Fibroblast of the aortic adventitia (primary cell): ENCODE measurements around the gene GTSF1L. TPM values are rescaled to one million over a fixed set of nuclear protein-coding genes. Genes with fewer than 3 reads are reported as not detected.

Experiments
- DNase-seq: peaks from one replicate; pipeline ENCODE4 v3.0.0-alpha.2; 2010; ENCODE audit warnings: low read depth
- H3K4me3 ChIP-seq: 2 replicates; pipeline ENCODE4 v1.5.1; 2011; ENCODE audit warnings: low read depth, mild to moderate bottlenecking, control low read depth, low read length, moderate library complexity
- CTCF ChIP-seq: IDR thresholded peaks from 2 replicates; pipeline ENCODE4 v1.5.1; 2011; ENCODE audit warnings: mild to moderate bottlenecking, low read length, control low read depth, inconsistent platforms; ENCODE audit not compliant: insufficient read depth
- total RNA-seq: library from RNA; depleted of rRNA; stranded (reverse); fragments of >200 nt; gene quantifications from 2 replicates; pipeline ENCODE4 v1.2.3, GENCODE V29; 2012; ENCODE audit warnings: low replicate concordance

Gene GTSF1L
- total RNA-seq, 1 donor = not detected

DNA sequence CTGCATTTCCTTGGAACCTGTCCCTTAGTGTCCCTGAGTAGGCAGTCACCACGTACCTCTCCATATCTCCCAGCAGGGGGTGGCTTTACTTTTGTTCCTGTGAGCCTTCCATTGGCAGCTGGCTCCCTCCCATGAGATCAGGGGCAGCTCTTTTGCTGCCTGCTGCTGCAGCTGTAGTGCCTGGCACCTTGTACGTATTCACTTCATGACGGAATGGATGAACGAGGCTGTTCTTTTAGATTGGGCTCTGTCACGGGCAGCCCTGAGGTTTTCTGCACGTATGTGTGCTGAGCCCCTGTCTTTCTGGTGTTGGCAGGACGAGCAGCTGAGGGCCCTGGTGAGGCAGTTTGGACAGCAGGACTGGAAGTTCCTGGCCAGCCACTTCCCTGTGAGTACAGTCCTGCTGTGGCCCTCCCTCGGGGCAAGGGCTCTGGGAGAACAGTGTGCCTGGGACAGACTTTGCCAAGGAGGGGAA lies 45.3 kb downstream of the GTSF1L start:
- TF ChIP-seq CTCF = no peak
- no peak for DNase-seq
- H3K4me3 ChIP-seq = no peak overlapping the region

- no peak for TF ChIP-seq CTCF
- H3K4me3 ChIP-seq = no peak overlapping the region
- peak; percentile 47 for DNase-seq
These were observed 45.8 kb downstream of the GTSF1L start for GRCh38 chr20:43680981-43681380.

DNA sequence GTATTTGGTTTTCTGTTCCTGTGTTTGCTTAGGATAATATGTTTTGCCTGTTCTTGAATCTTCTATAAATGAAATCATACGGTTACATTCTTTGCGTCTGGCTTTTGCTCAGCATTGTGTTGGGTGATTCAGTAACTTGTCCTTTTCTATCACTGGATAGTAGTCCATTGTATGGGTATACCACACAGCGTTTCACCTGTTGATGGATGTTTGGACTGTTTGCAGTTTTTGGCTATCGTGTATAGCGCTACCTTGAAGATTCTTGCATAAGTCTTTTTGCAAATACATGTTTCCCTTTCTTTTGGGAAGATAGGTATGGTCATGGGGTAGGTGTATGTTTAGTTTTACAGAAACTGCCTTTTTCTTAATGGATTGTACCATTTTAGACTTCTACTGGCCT lies 50.4 kb downstream of the GTSF1L start:
- no peak overlapping the region for H3K4me3 ChIP-seq
- DNase-seq = no peak
- TF ChIP-seq CTCF = no peak

Other genes with a start within 250 kb of the GTSF1L start
- gene L3MBTL1, start 219.3 kb downstream of the GTSF1L start, total RNA-seq = 8.9 and 13.4 TPM in 2 replicates
- 0.09 TPM in 1 of 2 replicates, not detected in the other for gene SGK2, start 168.0 kb downstream of the GTSF1L start, total RNA-seq
- 37.5 and 55.8 TPM in 2 replicates for gene IFT52, start 136.1 kb downstream of the GTSF1L start, total RNA-seq
- gene MYBL2, start 59.9 kb downstream of the GTSF1L start, total RNA-seq = 1.6 and 17.8 TPM in 2 replicates
- gene TOX2, start 187.8 kb upstream of the GTSF1L start, total RNA-seq = 0.74 and 5.2 TPM in 2 replicates